GM18858 (cell line): ENCODE results near the gene GNL3L.
"Not testable (repeated sequence)": the region's sequence is repeated elsewhere in the genome, so short reads cannot be mapped to it uniquely, and the experiment has no call there.

Experiments used
- ATAC-seq: cut with Tn5 transposase; IDR thresholded peaks from one replicate; pipeline ENCODE4 v1.9.1; 2021; ENCODE audit not compliant: unreplicated experiment

GNL3L gene, protein sequence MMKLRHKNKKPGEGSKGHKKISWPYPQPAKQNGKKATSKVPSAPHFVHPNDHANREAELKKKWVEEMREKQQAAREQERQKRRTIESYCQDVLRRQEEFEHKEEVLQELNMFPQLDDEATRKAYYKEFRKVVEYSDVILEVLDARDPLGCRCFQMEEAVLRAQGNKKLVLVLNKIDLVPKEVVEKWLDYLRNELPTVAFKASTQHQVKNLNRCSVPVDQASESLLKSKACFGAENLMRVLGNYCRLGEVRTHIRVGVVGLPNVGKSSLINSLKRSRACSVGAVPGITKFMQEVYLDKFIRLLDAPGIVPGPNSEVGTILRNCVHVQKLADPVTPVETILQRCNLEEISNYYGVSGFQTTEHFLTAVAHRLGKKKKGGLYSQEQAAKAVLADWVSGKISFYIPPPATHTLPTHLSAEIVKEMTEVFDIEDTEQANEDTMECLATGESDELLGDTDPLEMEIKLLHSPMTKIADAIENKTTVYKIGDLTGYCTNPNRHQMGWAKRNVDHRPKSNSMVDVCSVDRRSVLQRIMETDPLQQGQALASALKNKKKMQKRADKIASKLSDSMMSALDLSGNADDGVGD

DNA sequence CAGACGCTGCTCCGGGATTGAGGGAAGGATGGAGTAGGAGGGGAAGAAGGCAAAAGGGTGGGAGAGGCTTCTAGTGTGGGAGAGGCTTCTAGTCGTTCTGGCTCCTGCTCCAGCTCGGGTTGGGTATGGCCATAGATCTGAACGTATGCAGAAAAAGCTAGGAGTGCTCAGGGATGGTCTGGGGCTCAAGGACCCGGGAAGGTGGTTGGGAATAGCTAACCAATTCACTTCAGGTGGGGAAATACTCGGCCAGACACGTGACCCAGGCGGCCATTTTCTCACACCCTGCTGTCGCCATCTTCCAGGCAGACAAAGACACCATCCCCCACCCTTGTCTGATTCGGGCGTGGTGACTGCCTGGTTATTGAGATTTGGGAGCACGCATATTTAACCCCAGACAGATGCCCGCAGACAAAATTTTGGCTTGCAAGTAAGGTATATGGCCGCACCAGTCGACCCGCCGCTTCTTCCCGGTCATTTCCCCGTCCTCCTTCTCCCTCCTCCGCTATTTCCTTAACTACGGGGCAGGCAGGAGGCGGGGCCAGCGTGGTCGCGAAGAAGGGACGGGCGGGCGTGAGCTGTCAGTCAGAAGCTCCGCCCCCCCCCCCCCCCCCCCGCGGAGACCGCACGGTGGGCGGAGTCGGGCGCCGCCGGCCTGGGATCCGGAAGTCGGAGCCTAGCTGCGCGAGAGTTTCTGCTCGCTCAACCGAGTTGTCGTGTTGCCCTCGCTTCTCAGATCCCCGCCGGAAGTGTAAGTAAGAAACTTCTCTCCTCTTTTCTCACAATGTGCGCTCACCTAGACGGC is at the start of gene GNL3L:
Gene GNL3L (plus strand): TSS at position 668 of the 805 bp plus-strand sequence. CDS start 2,348 bp downstream, outside the sequence.
- peak; percentile 71 for ATAC-seq

DNA sequence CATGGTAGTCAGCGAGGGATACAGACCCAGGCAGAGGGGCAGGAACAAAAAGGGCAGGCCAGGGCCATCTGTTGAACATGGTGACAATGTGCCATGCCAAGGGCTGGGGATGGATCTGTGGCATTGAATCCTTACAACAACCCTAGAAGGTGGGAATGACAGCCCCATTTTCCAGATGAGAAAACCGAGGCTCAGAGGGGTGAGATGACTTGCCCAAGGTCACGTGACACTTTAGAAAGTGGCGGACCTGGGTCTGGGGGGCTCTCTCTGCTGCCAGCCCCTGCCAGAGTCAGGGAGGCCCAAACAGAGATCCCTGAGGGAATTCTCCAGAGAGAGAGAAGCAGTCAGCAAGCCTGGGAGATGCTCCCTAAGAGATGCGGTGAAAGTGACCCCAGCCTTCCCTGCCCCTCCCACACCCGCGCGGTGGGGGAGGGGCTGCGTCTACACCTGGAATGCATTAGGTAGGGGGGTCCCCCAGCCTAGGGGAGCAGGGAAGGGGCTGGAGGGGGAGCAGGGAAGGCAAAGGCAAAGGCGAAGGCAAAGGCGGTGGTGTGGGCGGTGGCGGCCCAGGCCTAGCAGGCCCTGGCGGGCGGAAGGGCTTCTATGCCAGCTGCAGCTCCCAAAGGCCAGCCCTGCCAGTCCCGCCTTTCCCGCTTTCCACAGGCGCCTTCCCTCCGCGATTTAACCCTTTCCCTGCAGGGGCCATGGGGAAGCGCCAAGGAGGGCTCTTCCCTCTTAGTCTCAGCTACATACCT is 47.0 kb upstream of the GNL3L start:
- no peak for ATAC-seq

DNA sequence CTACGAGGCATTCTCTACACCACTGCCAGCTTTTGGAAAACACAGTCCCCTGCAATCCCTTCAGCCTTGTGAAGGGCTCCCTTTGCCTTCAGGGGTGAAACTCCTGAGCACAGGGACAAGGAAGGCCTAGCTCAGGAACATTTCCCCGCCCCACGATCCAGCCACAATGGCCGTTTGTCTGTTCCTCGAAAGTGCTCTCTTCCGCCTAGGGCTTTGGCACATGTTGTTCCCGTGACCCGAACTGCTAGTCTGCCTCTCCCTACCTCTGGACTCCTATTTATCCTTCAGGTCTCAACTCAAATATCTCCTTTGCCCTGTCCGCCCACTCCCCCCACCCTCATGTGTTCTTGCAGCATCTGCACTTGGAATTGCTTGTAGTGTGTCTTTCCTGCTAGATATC is 46.1 kb upstream of the GNL3L start:
- no peak for ATAC-seq

DNA sequence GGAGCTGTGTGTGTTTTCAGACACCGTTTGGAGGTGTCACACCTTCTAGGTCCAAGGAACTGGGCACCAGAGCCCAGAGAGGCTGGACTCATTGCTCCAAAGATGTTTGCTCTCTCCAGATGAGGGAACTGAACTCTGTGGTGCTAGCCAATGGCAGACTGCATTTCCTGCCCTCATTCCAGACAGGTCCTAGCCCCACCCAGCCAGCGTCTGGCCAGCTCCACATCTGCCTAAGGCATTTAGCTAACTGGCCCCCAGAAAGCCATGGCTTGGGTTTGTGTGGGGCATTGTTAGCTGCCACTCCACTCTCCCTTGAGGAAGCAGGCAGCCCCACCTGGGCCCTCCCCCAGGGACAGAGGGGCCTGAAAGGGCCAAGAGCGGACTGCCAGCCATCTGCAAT is 45.4 kb upstream of the GNL3L start:
- no peak for ATAC-seq

DNA sequence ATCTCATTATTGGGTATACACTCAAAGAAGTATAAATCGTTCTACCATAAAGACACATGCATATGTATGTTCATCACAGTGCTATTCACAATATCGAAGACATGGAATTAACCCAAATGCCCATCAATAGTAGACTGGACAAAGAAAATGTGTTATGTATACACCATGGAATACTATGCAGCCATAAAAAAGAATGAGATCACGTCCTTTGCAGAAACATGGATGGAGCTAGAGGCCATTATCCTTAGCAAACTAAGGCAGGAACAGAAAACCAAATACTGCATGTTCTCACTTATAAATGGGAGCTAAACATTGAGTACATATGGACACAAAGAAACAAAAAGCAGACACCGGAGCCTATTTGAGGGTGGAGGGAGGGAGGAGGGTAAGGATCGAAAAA is 40.2 kb upstream of the GNL3L start:
- ATAC-seq = not testable (repeated sequence)

DNA sequence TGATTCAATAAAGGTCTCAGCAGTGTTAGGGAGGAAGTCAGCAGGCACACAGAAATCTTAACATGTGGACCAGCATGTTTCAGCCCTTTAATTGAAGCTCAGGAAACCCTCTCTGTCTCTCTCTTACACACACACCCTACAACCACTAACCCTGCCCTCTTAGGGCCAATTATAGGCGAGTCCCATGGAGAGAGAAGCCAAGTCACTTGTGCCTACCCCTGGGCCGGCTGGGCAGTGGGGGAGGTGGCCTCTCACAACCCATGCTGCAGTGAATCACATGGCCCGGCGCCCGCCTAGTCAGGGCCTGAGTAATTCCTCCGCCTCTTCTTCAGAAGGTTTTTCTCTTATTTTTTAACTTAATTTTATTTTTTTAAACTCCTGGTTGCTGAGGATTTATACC is 37.7 kb upstream of the GNL3L start:
- no peak for ATAC-seq

DNA sequence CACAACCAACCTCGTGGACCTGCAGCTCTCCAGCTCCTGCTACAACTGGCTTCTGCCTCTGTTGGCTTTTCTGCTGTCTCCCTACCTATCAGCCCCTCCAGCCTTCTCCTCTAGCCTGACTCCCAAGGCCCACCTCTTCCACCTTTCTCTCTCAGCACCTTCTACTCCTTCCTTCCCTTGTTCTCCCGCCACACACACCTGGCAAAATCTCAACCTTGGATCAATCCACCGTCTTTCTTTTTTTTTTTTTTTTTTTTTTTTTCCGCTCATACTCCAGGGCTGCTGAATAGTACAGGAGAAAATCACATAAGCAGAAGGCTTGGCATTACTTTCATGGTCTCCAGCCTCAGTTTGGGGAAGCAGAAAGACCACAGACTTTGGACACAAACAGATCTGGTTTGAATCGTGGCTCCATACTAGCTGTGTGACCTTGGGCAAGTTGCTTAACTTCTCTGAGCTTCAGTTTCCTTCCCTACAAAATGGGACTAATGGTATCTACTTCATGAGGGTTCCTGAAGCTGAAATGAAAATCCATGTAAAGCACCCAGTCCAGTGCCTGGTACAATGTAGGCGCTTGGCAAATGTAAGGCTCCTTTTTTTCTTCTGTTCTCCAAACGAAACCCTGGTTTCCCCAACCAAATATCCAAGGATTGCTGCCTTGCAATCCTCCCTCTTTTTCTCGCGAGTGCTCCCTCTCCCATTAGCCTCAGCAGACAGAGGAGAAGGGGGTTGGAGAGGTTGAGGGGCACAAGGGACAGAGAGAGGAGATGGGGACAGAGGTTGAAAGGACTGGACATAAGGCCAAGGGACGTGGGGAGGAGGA is 35.6 kb upstream of the GNL3L start:
- ATAC-seq = no peak

DNA sequence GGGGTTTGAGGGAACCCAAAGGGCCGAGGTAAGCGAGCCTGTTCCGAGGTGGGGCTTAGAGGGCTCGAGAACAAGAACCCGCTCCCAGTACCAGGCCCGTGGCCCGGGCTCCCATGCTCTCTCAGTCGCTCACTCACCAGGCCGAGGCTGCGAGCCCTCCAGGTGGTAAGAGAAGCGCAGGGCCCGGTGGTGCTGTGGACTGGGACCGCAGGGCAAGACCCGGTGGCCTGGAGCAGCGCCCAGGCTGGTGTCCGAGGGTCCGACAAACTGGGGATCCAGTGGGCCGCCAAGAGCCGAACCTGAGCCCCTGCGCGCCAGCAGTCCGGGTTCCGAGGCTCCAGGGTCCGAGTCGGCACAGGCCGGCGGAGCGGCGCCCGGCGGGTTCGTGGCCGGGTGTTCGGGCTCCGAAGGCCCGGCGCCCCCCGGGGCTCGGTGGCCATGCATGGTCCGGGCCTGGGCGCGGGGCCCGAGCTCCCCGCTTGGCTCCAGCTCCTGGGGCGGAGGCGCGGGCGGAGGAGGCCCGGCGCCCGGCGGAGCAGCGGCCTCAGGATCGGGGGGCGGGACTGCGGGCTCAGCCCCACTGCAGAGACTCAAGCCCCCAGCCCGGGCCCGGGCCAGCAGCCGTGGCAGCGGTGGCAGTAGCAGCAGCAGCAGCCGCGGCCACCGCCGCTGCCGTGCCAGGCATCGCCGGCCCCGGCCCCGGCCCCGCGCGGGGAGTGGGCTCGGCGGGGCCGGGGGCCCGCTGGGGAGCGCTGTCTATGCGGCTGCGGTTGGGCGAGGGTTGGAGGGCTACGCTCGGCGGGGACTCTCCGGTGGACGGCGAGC is 34.8 kb upstream of the GNL3L start:
- no peak for ATAC-seq

DNA sequence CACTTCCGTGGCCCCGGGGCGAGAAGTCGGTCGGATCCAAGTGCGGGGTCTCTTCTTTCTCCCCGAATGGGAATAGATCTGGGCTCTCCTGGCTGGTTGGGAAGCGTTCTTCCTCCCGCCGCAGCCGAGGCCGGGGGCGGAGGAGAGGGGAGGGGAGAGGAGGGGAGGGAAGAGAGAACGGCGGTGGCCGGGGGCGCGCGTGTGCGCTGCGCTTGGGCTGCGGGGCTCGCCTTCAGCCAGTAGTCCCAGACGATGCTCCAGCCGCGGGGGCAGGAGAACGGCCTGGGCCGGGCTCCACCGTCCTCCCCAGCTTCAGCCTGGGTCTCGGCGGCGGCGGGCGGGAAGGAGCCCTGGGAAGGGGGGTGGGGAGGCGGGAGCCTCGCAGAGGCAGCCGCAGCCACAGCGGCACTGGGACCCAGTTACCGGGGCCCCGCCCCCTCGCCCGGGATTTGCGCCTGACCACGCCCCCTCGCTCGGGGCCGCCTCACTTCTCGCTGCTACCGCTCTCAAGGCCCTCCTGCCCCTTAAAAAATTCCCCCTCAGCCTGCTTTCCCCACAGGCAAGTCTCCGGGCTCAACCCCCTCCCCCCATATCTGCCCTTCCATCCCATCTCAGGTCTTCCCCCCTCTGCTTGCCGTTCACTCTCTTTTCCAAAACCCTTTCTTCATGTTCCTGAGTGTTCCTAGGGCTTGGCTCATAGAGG is 34.1 kb upstream of the GNL3L start, which contains the start of gene FGD1:
Gene FGD1 (minus strand): TSS at position 421 of the 703 bp plus-strand sequence. CDS start 802 bp downstream, outside the sequence.
- ATAC-seq = no peak

DNA sequence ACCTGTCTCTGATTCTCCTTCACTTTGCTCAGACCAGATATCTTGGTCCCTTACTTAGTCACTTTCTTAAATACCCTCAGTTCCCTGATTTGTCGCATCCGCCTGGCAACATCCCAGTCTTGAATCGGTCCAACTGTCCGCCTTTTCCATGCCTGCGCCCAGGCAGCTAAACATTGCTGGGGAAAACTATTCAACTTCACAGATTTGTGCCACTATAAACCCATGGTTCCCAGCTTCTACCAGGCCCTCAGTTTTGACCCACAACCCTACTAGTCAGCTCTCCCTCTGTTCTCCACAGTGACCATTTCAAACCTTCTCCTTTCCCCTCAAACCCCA is 33.5 kb upstream of the GNL3L start:
- no peak for ATAC-seq

DNA sequence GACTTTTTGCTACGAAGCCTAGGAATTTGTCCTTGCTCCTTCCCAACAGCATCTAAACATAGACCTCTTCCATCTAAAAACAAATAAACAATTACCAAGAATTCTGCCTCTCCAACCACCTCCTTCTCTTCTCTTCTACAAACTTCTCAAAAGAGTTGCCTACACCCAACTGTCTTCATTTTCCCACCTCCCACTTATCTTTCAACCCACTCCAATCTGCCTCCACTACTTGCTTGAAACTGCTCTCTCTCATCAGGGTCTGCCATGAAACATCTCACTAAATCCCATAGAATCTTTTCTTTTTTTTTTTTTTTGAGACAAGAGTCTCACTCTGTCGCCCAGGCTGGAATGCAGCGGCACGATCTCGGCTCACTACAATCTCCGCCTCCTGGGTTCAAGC is 33.1 kb upstream of the GNL3L start:
- no peak for ATAC-seq

DNA sequence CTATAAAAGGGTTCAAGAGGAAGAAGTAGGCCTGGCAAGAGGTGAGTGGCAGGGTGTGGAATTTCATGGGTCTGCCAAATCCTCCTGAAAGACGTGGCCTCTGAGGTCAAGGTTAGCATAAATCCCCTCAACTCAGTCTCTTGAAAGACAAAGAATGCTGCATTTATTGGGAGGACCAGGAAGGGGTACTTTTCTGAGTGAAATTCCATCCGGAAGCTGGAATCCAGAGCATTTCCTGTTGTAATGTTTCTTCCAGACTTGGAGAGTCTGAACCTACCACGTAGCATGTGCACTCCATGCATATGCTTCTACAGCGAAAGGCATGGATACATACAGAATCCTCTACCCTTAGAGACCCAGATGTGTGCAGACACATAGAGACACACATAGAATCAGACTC is 20.6 kb upstream of the GNL3L start:
- no peak for ATAC-seq

DNA sequence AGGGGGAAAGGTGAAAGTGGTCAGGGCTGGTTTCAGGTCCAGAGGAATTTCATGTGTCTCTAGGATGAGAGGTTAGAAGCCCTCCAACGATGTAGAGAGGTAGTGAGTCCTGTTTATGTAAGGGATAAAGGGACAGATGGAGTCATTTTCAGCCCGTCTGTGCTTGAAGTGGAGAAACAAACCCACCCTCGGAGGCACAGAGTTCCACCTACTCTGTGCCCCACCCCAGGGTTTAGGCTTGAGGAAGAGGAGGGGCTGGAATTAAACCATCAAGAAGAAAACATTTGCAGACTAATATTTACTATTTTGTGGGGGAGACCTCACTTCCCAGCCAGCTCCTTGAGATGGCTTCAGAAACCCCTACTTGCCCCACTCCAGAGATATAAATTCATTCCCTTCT is 868 bp upstream of the GNL3L start:
- no peak for ATAC-seq

DNA sequence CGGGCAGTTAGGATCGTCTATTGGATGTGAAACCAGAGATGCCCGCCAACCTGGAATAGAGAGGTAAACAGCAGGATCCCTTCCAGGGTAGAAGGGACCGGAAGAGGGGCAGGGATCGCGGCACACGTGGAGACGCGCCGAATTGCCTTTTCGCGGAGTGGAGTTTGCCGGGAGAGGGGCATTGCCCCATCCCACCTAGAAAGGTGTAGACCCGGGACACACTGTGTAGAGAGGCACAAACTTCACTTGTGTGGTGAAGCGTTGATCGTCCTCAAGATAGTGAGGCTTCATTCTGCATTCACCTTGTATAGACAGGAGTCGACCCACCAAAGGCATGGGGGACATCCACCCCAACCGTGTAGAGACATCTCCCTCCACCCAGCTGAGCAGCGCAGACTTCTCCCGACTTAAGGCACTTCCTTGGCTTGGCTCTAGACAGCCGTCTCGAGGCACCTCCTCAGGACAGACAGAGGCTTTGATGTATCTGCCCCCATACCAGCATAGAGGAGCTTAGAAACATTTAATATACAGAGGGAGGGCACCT is 410 bp downstream of the GNL3L start:
- ATAC-seq = no peak

DNA sequence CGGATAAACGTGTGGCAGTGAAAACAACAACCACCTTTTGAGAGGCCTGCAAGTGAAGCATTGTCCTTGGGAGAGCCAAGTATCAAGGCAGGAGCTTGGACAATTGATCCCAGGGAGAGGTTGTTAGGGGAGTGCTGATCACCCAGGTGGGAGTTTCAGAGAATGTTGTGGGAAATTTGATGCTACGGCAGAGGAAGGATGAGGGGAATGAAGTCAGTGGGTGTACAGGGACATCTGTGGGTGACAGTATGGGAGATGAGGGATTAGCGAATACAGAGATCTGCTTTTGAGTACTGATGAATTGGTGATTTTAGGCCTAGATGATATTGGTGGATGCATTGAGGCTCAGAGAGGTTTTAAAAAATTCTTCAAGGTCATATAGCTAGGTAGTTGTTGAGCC is 4.3 kb downstream of the GNL3L start:
- no peak for ATAC-seq

DNA sequence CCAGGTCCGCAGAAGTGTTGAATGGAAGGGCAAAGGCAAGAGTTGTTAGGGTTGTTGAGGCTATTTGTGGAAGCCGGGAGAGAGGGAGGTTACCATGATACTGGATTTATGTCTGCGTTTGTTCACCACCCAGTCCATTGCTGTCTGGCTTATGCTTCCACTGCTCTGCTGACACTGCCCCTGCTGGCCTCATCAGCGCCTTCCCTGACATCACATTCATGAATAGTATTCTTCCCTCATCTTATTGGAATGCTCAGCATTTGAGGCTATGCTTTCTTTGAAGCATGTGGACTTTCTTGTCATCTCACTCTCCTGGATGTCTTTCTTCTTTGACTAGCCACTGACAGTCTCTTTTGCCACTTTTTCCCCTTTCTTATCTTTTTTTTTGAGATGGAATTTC is 10.3 kb downstream of the GNL3L start:
- ATAC-seq = no peak

DNA sequence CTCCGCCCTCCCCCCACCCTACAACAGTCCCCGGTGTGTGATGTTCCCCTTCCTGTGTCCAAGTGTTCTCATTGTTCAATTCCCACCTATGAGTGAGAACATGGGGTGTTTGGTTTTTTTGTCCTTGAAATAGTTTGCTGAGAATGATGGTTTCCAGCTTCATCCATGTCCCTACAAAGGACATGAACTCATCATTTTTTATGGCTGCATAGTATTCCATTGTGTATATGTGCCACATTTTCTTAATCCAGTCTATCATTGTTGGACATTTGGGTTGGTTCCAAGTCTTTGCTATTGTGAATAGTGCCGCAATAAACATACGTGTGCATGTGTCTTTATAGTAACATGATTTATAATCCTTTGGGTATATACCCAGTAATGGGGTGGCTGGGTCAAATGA is 12.2 kb downstream of the GNL3L start:
- ATAC-seq = not testable (repeated sequence)

DNA sequence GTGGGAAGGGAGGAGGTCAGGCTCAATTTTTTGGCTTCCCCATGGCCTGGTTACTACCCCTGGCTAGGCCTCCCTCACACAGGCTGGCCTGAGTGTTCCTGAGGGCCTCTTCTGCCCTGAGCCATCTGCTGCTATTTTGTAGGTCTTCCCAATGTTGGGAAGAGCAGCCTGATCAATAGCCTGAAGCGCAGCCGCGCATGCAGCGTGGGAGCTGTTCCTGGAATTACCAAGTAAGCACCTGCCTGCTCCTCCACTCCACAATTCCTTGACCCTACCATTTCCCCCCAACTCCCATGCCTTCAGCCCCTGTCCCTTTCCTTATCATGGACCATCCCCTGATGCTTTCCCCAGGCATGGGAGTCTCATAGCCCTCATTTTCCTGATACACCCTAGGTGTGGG is 20.8 kb downstream of the GNL3L start:
- no peak for ATAC-seq

DNA sequence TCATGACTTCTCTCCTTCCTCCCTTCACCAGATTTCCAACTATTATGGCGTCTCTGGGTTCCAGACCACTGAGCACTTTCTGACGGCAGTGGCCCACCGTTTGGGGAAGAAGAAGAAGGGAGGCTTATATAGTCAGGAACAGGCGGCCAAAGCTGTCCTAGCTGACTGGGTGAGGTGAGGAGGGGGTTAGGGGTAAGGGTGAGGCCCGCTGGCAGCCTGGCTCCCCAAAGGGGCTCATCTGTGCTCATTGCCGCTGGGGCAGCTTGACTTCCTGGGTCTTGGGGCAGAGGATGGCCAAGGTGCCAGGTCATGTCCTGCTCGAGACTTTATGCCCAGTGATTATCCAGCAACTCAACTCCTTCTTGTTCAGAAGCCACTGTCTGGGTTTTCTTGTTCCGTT is 21.8 kb downstream of the GNL3L start:
- no peak for ATAC-seq
